Adipose tissue (tissue), 3 donors: ENCODE measurements around the gene DNAH17. TPM values are rescaled to one million over a fixed set of nuclear protein-coding genes. Genes with fewer than 3 reads are reported as not detected.

ENCODE experiments used
- H3K27ac ChIP-seq: one replicate; pipeline ENCODE4 v1.5.1; 2013; ENCODE audit warnings: low read depth, low read length
- WGBS, 3 donors: extraction: QIAGEN DNeasy Blood & Tissue Kit; methylation state at CpG; one replicate each; pipeline ENCODE4 v1.1.7; 2013; 5-methylcytosine and 5-hydroxymethylcytosine counted together
- polyA plus RNA-seq, 3 donors: library from polyadenylated mRNA; stranded (reverse); fragments of 200-250 nt; gene quantifications; one replicate each; pipeline ENCODE4 v1.2.3, GENCODE V29; 2013
- donor health status: healthy with polysubstance abuse.
- donor health status: Bipolar disorder and iron deficiency.
- donor health status: healthy.

DNAH17 gene
- polyA plus RNA-seq, 3 donors, result 0.35 to 4.8 (median 4.4) TPM

DNA sequence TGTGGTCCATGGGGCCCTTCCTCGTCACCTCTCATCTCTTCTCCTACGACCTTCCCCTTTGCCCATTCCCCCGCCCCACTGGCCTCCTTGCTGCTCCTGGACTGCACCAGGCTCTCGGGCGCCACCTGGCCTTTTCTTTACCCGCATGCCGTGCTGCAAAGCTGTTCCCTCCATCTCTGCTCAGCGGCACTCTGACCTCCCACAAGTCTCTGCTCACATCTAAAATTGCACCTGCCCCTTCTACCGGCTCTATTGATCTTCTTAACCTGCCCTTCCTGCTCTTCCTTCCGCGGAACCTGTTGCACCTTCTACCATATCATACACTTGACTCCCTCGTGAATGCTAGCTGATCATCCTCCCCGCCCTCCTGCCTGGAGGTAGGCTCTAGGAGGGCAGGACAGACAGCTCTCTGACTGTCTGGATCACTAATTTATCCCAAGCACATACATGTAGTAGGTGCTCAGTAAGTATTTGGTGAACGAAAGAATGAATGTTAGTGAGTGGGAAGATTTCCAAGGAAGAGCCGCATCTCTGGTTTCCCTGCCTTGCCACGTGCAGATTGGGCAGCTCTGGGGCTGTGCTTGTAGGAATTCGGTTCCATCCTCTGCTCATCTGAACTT, 17.3 kb downstream of the DNAH17 start:
- WGBS, 3 donors, result 48 to 71% (median 65%) methylated on average over 17 of the region's 17 CpGs
- H3K27ac ChIP-seq, result no peak overlapping the region

GRCh38 chr17:78558989-78559388, 18.2 kb downstream of the DNAH17 start:
- H3K27ac ChIP-seq, result no peak overlapping the region
- 78 to 87% (median 83%) methylated on average over 5 of the region's 5 CpGs for WGBS, 3 donors

- no peak overlapping the region for H3K27ac ChIP-seq
- WGBS, 3 donors, result 75 to 83% (median 82%) methylated on average over 10 of the region's 10 CpGs
These were observed 18.9 kb downstream of the DNAH17 start for GRCh38 chr17:78558181-78558850.

GRCh38 chr17:78557598-78558039, 19.6 kb downstream of the DNAH17 start:
- 40 to 45% (median 40%) methylated on average over 2 of the region's 2 CpGs for WGBS, 3 donors
- no peak overlapping the region for H3K27ac ChIP-seq

GRCh38 chr17:78556812-78557211, 20.4 kb downstream of the DNAH17 start:
- 82 to 90% (median 83%) methylated on average over 11 of the region's 11 CpGs for WGBS, 3 donors
- H3K27ac ChIP-seq, result no peak overlapping the region

DNA sequence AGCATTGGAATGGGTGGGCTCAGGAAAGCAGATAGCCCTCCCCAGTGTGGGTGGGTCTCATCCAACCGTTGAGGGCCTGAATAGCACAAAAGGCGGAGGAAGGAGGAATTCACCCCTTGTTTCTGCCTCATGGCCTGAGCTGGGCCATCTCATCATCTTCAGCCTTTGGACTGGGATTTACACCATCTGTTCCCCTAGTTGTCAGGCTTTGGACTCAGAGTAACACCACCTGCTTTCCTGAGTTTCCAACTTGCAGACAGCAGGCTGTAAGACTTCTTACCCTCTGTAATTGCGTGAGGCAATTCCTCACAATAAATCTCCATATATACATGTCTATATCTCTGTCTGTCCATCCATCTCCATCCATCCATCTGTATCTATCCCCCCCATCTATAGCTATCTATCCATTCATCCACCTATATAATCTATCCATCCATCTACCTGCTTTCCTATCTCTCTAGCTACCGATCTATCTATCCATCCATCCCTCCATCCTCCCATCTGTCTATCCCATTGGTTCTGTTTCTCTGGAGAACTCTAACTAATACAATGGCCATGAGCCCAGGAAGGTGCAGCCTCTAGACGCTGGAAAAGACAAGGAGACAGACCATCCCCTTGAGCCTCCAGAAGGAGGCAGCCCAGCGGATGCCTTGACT, 21.3 kb downstream of the DNAH17 start:
- 82 to 86% (median 82%) methylated on average over 6 of the region's 6 CpGs for WGBS, 3 donors
- H3K27ac ChIP-seq, result no peak overlapping the region

- H3K27ac ChIP-seq, result no peak overlapping the region
These were observed 26.7 kb downstream of the DNAH17 start for GRCh38 chr17:78550464-78550863.

GRCh38 chr17:78548725-78549124, 28.5 kb downstream of the DNAH17 start:
- H3K27ac ChIP-seq, result no peak overlapping the region
- 81 to 87% (median 87%) methylated on average over 5 of the region's 5 CpGs for WGBS, 3 donors

More at GRCh38 chr17:78550464-78550863, 26.7 kb downstream of the DNAH17 start:
- 69 to 86% (median 84%) methylated on average over 6 of the region's 6 CpGs for WGBS, 3 donors

DNA sequence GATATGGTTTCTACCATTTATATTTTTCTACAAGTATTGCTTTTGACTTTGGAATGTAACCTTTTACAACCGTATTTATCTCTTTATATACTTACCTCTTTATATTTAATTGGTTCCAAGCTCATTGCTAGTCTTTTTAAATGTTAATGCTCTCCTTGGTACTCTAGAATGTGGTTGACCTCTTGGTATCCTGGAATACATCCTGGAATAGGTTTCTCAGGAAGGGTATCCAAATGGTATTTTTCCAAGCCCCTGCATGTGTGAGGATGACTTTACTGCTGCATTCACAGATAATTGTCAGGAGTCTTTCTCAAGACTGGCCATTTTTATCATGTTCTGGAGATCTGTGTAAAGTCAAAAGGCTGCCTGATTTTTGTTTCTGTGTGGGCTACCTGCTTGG, 30.2 kb downstream of the DNAH17 start:
- 60 to 88% (median 80%) methylated on average over 1 of the region's 1 CpG for WGBS, 3 donors
- no peak overlapping the region for H3K27ac ChIP-seq

DNA sequence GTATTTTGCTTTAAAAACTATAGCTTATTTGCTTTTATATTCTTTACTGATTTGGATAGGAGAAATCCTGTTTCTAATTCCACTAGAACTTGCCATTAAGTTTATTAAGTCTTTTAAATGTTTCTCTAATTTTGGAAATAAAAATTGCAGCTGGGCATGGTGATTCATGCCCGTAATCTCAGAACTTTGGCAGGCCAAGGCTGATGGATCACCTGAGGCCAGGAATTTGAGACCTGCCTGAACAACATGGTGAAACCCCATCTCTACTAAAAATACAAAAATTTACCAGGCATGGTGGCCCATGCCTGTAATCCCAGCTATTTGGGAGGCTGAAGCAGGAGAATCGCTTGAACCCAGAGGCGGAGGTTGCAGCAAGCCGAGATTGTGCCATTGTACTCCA, 30.7 kb downstream of the DNAH17 start:
- no peak overlapping the region for H3K27ac ChIP-seq
- WGBS, 3 donors, result 87 to 98% (median 96%) methylated on average over 4 of the region's 4 CpGs

DNA sequence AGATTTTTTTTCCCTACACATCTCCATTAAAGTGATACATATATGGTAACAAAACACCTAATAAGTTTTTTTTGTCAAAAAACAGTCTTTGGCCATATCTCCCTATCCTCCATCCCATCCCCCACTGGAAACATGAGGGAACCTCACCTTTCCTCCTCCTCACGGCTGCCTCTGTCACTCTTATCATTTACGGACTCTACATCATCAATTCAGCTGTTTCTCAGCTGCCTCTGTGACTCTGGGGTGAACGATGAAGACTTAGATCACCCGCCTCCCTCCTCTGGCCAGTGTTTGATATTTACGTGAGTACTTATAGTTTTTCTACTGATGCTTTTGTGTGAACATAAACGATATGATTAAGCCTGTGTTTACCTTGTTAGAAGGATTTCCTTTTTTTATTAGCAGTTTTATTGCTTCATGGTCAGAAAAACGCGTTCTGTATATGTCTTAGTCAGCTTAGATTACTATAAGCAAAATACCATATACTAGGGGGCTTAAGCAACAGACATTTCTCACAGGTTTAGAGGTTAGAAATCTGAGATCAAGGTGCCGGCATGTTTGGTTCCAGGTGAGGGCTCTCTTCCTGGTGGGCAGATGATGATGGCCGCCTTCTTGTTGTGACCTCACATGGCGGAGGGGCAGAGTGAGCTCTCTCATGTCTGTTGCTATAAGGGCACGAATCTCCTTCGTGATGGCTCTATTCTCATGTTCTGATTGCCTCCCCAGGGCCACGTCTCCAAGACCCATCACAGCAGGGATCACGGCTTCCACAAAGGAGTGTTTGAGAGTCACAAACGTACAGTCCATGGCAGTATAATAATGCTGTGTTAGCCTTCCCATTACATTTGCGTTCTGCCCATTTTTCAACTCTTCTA, 32.1 kb downstream of the DNAH17 start:
- 69 to 79% (median 72%) methylated on average over 17 of the region's 17 CpGs for WGBS, 3 donors
- H3K27ac ChIP-seq, result no peak overlapping the region

- 59 to 75% (median 74%) methylated on average over 7 of the region's 7 CpGs for WGBS, 3 donors
- no peak overlapping the region for H3K27ac ChIP-seq
These were observed 35.5 kb downstream of the DNAH17 start for GRCh38 chr17:78541488-78542206.

- 92 to 93% (median 92%) methylated on average over 11 of the region's 11 CpGs for WGBS, 3 donors
These were observed 37.4 kb downstream of the DNAH17 start for GRCh38 chr17:78539781-78540180.

GRCh38 chr17:78538033-78538776, 39.0 kb downstream of the DNAH17 start:
- WGBS, 3 donors, result 67 to 80% (median 80%) methylated on average over 10 of the region's 10 CpGs
- no peak overlapping the region for H3K27ac ChIP-seq

More at GRCh38 chr17:78539781-78540180, 37.4 kb downstream of the DNAH17 start:
- H3K27ac ChIP-seq, result no peak overlapping the region

DNA sequence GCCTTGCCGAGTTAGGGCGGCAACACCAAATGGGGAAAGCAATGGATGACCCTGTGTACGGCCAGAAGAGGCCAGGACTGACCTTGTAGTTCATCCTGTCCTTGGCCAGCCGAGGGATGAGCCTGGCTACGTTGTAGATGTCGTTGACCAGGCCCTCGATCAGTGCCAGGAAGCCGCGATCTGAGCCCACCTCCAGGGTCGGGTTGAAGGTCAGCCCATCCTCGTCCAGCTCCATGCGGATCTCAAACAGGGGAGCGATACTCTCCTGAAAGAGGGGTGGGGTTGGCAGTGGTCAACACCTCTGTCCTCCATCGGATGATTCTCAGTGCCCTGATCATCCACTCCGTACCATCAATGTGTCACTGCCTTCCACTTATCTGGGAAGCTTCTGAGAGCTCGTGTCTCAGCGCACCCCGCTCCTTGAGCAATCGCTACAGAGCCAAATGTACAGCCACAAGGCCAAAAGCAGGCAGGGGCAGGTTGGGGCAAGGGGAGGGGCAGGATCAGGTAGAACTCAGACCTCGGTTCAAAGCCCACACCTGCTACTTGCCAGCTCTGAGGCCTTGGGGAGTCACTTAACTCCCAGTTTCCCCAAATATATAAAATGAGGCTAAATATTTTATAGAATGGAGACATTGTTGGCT, 39.9 kb downstream of the DNAH17 start:
- no peak overlapping the region for H3K27ac ChIP-seq
- WGBS, 3 donors, result 93 to 95% (median 94%) methylated on average over 20 of the region's 20 CpGs

DNA sequence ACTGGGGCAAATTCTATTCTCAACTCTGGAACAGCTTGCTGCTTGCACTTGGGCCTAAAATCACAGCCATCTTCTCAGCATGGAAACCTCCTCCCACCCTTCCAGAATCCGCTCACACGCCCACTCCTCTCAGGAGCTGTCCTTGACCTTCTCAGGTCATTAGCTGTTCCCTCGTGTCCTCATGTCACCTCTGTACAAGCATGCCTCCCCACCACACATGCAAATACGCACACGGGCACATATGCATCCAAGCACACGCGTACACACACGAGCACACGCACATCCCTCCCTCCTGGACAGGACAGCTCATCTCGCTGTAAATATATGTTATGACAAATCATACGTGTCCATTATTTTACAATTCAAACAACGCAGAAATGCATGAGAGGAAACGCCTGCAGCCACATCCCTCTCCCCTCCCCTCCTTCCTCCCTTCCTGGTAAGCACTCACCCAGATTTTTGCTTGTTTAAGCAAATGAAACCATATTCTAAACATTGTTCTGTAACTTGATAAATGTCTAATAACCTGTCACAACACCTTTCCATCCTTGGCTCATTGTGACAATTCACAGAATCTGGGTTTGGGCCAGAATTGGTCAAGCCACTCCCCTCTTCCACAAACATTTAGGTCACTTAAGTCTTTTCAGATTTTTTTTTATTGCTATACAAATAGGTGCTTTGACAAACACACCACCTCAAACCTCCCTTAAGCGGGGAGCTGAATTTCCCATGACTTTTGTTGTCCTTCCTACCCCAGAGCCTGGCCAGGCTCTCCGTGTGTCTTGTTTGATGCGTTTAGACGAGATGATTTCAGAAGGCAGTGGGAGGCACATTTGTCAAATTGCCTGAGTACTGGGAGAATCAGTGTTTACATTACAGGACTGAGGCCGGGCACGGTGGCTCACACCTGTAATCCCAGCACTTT, 41.7 kb downstream of the DNAH17 start:
- WGBS, 3 donors, result 58 to 65% (median 59%) methylated on average over 19 of the region's 19 CpGs
- H3K27ac ChIP-seq, result no peak overlapping the region
